Skeletal muscle tissue (tissue), 4 donors: Measurements from ENCODE around the gene CRYZL1. TPM values are rescaled to one million over a fixed set of nuclear protein-coding genes. Genes with fewer than 3 reads are reported as not detected.
"Not testable (repeated sequence)": the region's sequence is repeated elsewhere in the genome, so short reads cannot be mapped to it uniquely, and the experiment has no call there.

Experiments used
- H3K27ac ChIP-seq: one replicate; pipeline ENCODE4 v1.7.0; 2013; ENCODE audit warnings: mild to moderate bottlenecking, low read depth, low read length, inconsistent platforms
- H3K27me3 ChIP-seq, 3 donors: one replicate each; pipeline ENCODE4 v1.7.0; 2013; ENCODE audit warnings: low read length in 3 of 3; ENCODE audit not compliant: control insufficient read depth in 3 of 3, insufficient read depth in 3 of 3
- H3K36me3 ChIP-seq, 3 donors: one replicate each; pipeline ENCODE4 v1.7.0; 2013; ENCODE audit warnings: low read length in 3 of 3; ENCODE audit not compliant: control insufficient read depth in 3 of 3, insufficient read depth in 3 of 3
- H3K4me1 ChIP-seq, 3 donors: one replicate each; pipeline ENCODE4 v1.7.0; 2013; ENCODE audit warnings: low read length in 3 of 3, mild to moderate bottlenecking in 3 of 3; ENCODE audit not compliant: control insufficient read depth in 3 of 3, insufficient read depth in 3 of 3
- H3K4me3 ChIP-seq, 3 donors: one replicate each; pipeline ENCODE4 v1.7.0; 2013; ENCODE audit warnings: low read length in 3 of 3
- H3K9ac ChIP-seq, 3 donors: one replicate each; pipeline ENCODE4 v1.7.0; 2013; ENCODE audit warnings: low read length in 3 of 3, mild to moderate bottlenecking in 3 of 3, moderate library complexity in 2 of 3, low read depth in 1 of 3
- H3K9me3 ChIP-seq, 3 donors: one replicate each; pipeline ENCODE4 v1.7.0; 2013; ENCODE audit warnings: low read length in 3 of 3; ENCODE audit not compliant: control insufficient read depth in 3 of 3
- total RNA-seq: library from RNA; depleted of rRNA; stranded (reverse); fragments of >200 nt; gene quantifications from one replicate; pipeline ENCODE4 v1.2.3, GENCODE V29; 2014
- donor health status: Osteomylitis.

CRYZL1 gene
- total RNA-seq, 1 donor from 2014 or later = 35.5 TPM

DNA sequence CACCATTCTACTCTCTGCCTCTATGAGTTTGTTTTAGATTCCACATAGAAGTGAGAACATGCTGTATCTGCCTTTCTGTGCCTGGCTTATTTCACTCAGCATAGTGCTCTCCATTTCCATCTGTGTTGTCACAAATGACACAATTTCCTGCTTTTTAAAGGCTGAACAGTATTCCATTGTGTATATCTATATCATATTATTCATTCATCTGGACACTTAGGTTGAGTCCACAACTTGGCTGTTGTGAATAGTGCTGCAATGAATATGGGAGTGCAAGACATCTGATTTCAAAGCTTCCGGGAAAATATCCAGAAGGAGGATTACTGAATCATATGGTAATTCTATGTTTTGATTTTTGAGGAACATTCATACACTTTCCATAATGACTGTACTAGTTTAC lies 33.0 kb downstream of the CRYZL1 start:
- Histone ChIP-seq H3K27me3 (no peaks in the 10 kb centered on the region), H3K9ac (no peak overlapping the region), H3K9me3 (no peaks in the 10 kb centered on the region), H3K36me3 (peaks cover 5 to 17% (median 8%) of the 10 kb centered on the region in 3 donors), H3K4me1 (peaks cover 0 to 5% (median 2%) of the 10 kb centered on the region in 3 donors), H3K27ac (no peak overlapping the region), H3K4me3 (no peak overlapping the region)

DNA sequence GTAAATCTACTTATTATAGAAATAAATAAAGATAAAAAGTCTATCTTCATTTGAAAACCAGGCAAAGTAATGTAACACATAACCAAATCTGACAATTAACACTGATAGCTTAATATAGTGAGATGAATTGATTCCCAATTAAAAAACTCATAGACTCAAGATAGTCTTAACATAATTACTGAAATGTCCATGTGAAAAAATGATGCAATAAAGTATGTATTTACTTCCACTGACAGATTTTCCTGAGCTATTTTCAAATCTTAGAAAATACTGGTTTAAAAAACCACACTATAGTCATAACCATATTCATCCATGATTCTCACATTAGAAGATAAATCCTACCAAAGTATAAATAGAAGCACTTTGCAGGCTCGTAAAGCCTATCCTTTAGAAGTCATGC lies 43.5 kb downstream of the CRYZL1 start:
- Histone ChIP-seq H3K36me3 (peaks cover 7 to 52% (median 45%) of the 10 kb centered on the region in 3 donors), H3K27me3 (no peaks in the 10 kb centered on the region), H3K27ac (no peak overlapping the region)

DNA sequence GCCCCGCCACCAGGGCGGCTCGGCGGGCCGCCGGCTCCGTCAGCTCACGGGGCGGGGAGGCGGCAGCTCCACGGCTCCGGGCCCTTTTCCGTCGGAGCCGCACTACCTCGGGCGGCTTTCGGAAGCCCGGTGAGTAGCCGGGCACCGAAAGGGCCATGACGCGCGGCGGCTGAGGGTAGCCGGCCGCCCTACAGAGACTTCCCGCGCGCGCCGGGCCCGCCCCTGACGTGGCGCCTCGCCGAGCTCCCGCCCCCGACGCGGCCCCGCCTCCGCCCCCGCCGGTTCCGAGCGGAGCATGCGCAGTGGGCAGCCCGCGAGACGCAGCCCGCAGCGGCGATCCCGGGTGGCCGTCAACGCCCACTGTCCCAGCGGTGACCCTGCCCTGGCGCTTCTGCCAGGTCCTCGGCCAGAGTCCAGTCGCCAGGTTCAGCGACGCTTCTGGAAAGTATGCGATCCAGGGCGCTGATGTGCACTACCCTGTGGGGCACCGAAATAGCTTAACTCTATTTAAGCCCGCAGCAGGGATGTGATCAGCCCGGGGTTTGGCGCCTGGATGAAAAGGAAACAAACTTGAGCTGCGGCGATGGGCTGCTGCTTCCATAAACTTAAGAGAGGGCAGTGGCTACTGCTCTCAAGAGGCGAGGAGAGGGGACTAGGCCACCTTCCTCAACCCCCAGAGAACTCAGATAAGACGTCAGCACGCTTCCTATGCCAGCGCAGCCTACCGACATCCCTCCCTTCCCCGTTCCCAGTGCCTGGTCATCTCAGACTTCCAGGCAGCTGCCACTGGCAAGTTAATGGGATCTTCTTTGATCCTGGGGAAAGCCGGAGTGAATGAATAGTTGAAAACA lies 52.8 kb downstream of the CRYZL1 start, which contains the start of gene DONSON:
Gene DONSON, minus strand, starts transcription at position 200 of the 851 bp plus-strand sequence. Its CDS starts 43 bp downstream, at position 157.
- Histone ChIP-seq H3K27ac (peak within 1 kb of the TSS; percentile 86), H3K4me1 (peaks cover 11 to 16% (median 12%) of the 10 kb centered on the region in 3 donors), H3K9me3 (no peaks in the 10 kb centered on the region), H3K4me3 (peak within 1 kb of the TSS; percentile 77 to 89 (median 84)), H3K9ac (peak within 1 kb of the TSS; percentile 83 to 88 (median 85)), H3K36me3 (no peaks in the 10 kb centered on the region), H3K27me3 (no peaks in the 10 kb centered on the region)

More for the DNA sequence above, 43.5 kb downstream of the CRYZL1 start:
- Histone ChIP-seq H3K9ac (no peak overlapping the region), H3K4me1 (no peaks in the 10 kb centered on the region), H3K4me3 (no peak overlapping the region), H3K9me3 (no peaks in the 10 kb centered on the region)

DNA sequence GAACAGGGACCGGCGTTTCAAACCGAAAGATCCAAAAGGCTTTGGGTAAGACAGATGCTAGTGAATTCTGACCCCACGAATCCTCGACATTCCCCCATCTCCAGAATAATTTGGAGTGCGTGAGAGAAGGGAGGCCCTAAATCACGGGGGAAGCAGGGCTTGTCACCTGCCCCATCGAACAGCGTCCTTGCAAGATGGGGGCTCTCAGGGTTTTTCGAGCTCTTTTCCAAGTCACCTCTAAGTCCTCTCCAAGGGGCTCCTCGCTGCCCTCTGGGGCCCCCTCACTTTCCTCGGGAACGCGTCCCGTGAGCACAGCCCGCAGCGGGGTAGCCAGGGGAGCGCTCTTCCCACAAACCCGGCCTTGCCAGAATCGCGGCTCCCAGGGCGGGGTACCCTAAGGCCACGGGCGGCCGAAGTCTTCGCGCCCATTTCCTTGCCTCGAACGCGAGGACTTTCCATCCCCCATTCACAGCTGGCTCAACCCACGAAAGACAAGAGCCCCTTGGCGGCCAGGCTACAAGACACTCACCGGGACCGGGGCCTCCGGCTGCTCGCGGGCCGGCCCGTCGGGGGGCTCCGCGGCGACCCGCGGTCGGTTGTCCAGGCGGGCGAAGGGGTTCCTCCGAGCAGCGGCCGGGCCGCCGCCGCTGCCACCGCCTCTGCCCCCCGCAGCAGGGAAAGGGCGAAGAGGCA lies 53.6 kb downstream of the CRYZL1 start:
- H3K4me1 ChIP-seq = peaks cover 11 to 16% (median 12%) of the 10 kb centered on the region in 3 donors
- H3K27me3 ChIP-seq = no peaks in the 10 kb centered on the region
- H3K36me3 ChIP-seq = no peaks in the 10 kb centered on the region
- peak overlapping the region; percentile 86 for H3K27ac ChIP-seq
- H3K9ac ChIP-seq = peak overlapping the region; percentile 63 to 84 (median 77)
- H3K9me3 ChIP-seq = no peaks in the 10 kb centered on the region
- peak overlapping the region; percentile 71 to 89 (median 77) for H3K4me3 ChIP-seq

DNA sequence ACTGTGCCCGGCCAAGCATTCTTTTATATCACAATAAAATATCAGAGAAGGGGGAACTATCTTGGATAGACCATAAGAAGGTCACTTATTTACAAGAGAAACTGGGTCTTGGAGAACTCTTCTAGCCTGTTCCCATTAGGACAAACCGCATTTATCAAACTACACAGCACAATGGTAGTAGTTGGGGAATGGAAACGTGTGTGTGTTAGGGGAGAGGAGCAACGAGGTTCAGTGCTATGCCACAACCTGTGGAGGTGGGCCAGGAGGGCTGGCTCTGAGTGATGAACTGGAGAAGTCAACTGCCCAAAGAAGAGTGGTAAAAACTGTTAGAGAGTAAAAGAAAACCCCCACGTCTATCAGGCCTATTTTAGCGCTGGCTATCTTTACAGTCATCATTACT lies 54.6 kb downstream of the CRYZL1 start:
- Histone ChIP-seq H3K4me3 (no peak overlapping the region), H3K27me3 (no peaks in the 10 kb centered on the region), H3K9me3 (no peaks in the 10 kb centered on the region), H3K9ac (no peak overlapping the region), H3K27ac (no peak overlapping the region), H3K4me1 (peaks cover 11 to 16% (median 12%) of the 10 kb centered on the region in 3 donors), H3K36me3 (peaks cover 0 to 2% (median 0%) of the 10 kb centered on the region in 3 donors)

DNA sequence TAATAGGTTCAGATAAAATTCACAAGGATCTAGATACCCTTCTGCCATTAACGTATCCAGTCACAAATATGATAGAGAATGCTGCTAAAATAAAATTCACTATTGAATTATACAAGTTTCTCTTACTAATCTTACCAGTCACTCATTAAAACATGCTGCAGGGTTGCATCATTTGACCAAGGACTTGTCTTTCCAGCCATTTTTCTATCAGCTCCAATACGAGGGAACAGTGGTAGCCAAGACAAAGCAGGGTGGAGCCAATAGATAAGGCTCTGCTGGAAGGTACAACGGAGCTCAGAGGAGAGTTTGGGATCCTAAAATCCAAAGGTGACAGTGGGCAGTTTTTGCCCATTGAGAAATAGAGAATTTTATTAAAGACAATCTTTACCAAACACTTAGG lies 57.1 kb downstream of the CRYZL1 start:
- Histone ChIP-seq H3K9me3 (no peaks in the 10 kb centered on the region), H3K27me3 (no peaks in the 10 kb centered on the region), H3K27ac (no peak overlapping the region), H3K9ac (no peak overlapping the region), H3K4me3 (no peak overlapping the region), H3K4me1 (peaks cover 10 to 12% (median 11%) of the 10 kb centered on the region in 3 donors), H3K36me3 (peaks cover 0 to 9% (median 4%) of the 10 kb centered on the region in 3 donors)

DNA sequence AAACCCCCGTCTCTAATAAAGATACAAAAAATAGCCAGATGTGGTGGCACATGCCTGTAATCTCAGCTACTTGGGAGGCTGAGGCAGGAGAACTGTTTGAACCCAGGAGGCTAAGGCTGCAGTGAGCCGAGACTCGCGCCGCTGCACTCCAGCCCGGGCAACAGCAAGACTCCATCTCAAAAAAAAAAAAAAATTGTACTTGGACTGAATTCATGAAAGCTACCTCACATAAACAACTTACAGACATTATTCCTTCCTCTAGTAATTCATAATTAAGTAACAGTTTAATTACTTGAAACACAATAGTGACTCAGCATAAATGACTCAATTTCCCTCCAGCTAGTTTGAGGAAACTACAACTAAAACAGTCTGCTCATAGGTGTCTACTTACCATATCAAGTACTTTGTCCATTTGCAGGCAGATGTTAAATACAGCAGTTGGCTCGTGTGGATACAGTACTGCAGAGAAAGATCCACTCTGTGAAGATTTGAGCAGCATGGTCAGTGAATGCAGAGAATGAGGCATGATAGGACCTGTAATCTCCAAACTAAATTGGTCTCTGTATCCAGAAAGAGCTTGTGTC lies 62.5 kb downstream of the CRYZL1 start:
- Histone ChIP-seq H3K27ac (no peak overlapping the region), H3K4me1 (no peaks in the 10 kb centered on the region), H3K9ac (no peak overlapping the region), H3K27me3 (no peaks in the 10 kb centered on the region), H3K4me3 (no peak overlapping the region), H3K9me3 (no peaks in the 10 kb centered on the region), H3K36me3 (peaks cover 15 to 39% (median 36%) of the 10 kb centered on the region in 3 donors)

DNA sequence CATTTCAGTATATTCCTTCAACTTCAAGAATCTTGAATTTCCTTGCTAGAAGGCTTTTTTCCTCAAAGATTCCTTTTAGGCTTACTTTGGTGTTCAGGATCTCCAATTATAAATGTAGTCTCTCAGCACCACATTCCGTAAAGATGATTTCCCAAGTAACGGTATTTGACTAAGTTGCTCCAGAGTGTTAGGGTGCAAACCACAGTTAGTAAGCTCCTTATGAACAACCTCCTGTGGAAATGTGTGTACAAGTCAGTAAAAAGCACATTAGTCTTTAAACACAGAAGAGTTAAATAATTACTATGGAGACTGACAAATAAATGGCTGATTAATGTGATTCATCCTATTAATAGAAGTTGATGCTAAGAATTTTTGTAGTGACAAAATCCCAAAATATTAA lies 63.3 kb downstream of the CRYZL1 start:
- H3K9me3 ChIP-seq = no peaks in the 10 kb centered on the region
- no peak overlapping the region for H3K9ac ChIP-seq
- no peaks in the 10 kb centered on the region for H3K4me1 ChIP-seq
- H3K27ac ChIP-seq = no peak overlapping the region
- no peaks in the 10 kb centered on the region for H3K27me3 ChIP-seq
- H3K4me3 ChIP-seq = no peak overlapping the region
- peaks cover 18 to 43% (median 42%) of the 10 kb centered on the region in 3 donors for H3K36me3 ChIP-seq

DNA sequence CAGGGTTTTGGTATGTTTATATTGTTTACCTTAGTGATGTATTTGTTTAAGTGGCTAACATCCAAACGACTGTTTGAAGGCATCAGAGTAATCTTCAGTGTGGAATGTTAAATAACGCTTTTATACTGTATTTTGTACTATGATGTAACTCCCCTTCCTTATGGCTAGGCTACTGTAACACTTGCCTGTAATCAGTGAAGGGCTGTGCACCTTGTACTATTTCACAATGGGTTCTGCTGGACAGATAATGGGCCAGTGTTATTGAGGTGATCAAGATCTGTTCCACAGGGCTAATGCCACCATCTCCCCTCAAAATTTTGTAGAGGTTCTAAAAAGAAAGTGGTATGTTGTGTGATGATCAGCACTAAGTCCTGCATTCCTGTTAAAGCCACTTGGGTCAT lies 64.8 kb downstream of the CRYZL1 start:
- not testable (repeated sequence) for H3K9me3 ChIP-seq
- H3K36me3 ChIP-seq = peaks cover 18 to 48% (median 44%) of the 10 kb centered on the region in 3 donors

More for the DNA sequence above, 64.8 kb downstream of the CRYZL1 start:
- not testable (repeated sequence) for H3K27me3 ChIP-seq, H3K4me1 ChIP-seq, H3K9ac ChIP-seq, H3K27ac ChIP-seq, H3K4me3 ChIP-seq
